Body of pancreas (tissue), 4 donors: ENCODE results near the gene IL1A. TPM values are rescaled to one million over a fixed set of nuclear protein-coding genes. Genes with fewer than 3 reads are reported as not detected.

ENCODE experiments used
- ATAC-seq: fragments of 150-250 bp; one replicate; pipeline ENCODE4 v1.9.1; 2016
- DNase-seq, 4 donors: peaks; one replicate each; pipeline ENCODE4 v3.0.0-alpha.2; 2019
- H3K27ac ChIP-seq, 4 donors: fragments of 200-600 bp; sonication (generic); 1 replicate in 3 of 4; 2 replicates in 1 of 4; pipeline versions ENCODE4 v1.5.1 to v1.6.1; 2016 to 2019; ENCODE audit warnings: mild to moderate bottlenecking in 1 of 4, mixed read lengths in 1 of 4, moderate library complexity in 1 of 4
- H3K27me3 ChIP-seq, 2 donors: fragments of 200-600 bp; sonication (generic); one replicate each; pipeline ENCODE4 v1.6.0; 2016; ENCODE audit warnings: mild to moderate bottlenecking in 1 of 2
- H3K36me3 ChIP-seq, 2 donors: fragments of 200-600 bp; sonication (generic); replicated peaks in 1 of 2; 2 replicates each; pipeline ENCODE4 v1.5.1; 2016; ENCODE audit warnings: low read depth in 2 of 2; ENCODE audit not compliant: insufficient read depth in 1 of 2
- H3K4me1 ChIP-seq: fragments of 200-600 bp; sonication (generic); one replicate; pipeline ENCODE4 v1.6.0; 2016
- H3K4me3 ChIP-seq, 2 donors: fragments of 200-600 bp; sonication (generic); 1 replicate in 1 of 2; 2 replicates in 1 of 2; pipeline ENCODE4 v1.5.1; 2016 to 2019
- H3K9me3 ChIP-seq, 3 donors: fragments of 200-600 bp; sonication (generic); 1 replicate in 2 of 3; 2 replicates in 1 of 3; pipeline ENCODE4 v1.5.1; 2016
- CTCF ChIP-seq, 7 experiments: fragments of 450-650 bp in 4 of 7; fragments of 200-600 bp in 3 of 7; sonication (generic) in 3 of 7; IDR thresholded peaks; one replicate each; pipeline ENCODE4 v1.5.1; 2016 to 2019; ENCODE audit warnings: antibody characterized with exemption in 7 of 7
- POLR2A ChIP-seq, 3 donors: fragments of 450-650 bp; IDR thresholded peaks; one replicate each; pipeline ENCODE4 v1.6.1; 2016; ENCODE audit warnings: antibody characterized with exemption in 3 of 3, mild to moderate bottlenecking in 2 of 3
- WGBS, 2 donors: methylation state at CpG; one replicate each; pipeline ENCODE4 v1.1.5; 2017; 5-methylcytosine and 5-hydroxymethylcytosine counted together
- intact Hi-C: fragments of 100-400 bp; cut with DNase I; formaldehyde crosslinking; loops from one replicate; pipeline ENCODE4 v1.15.1; 2023
- total RNA-seq, 2 donors: library from RNA; depleted of rRNA; stranded (reverse); fragments of >200 nt; gene quantifications; one replicate each; pipeline ENCODE4 v1.1.0, GENCODE V29; 2016

The IL1A gene
- total RNA-seq, 2 donors from 2014 or later: not detected

GRCh38 chr2:112819081-112819480, 34.8 kb upstream of the IL1A start:
- DNase-seq (no peak), ATAC-seq (no peak)
- intact Hi-C loops: no loop called here
- Histone ChIP-seq H3K27ac (peak overlapping the region in 2 of 4 donors; percentile 52 to 61), H3K27me3 (no peaks in the 10 kb centered on the region), H3K36me3 (no peaks in the 10 kb centered on the region), H3K9me3 (no peaks in the 10 kb centered on the region), H3K4me3 (no peak overlapping the region), H3K4me1 (peaks cover 26% of the 10 kb centered on the region)
- 84 to 87% methylated on average over 7 of the region's 7 CpGs for WGBS, 2 donors
- TF ChIP-seq POLR2A (IDR thresholded peaks at IDR 0.05) (no peak), CTCF (IDR thresholded peaks at IDR 0.05) (no peak)

GRCh38 chr2:112818094-112818902, 34.0 kb upstream of the IL1A start:
- H3K36me3 ChIP-seq: no peaks in the 10 kb centered on the region
- DNase-seq: peak; percentile 19 to 40 (median 24)
- peaks cover 31% of the 10 kb centered on the region for H3K4me1 ChIP-seq
- intact Hi-C loops: no loop called here
- no peak for TF ChIP-seq POLR2A (IDR thresholded peaks at IDR 0.05)
- no peak for TF ChIP-seq CTCF (IDR thresholded peaks at IDR 0.05)
- H3K27ac ChIP-seq: peak overlapping the region; percentile 12 to 61 (median 42)
- H3K4me3 ChIP-seq: no peak overlapping the region
- 30 to 41% methylated on average over 3 of the region's 3 CpGs for WGBS, 2 donors
- peak; percentile 57 for ATAC-seq
- no peaks in the 10 kb centered on the region for H3K27me3 ChIP-seq
- H3K9me3 ChIP-seq: no peaks in the 10 kb centered on the region

DNA sequence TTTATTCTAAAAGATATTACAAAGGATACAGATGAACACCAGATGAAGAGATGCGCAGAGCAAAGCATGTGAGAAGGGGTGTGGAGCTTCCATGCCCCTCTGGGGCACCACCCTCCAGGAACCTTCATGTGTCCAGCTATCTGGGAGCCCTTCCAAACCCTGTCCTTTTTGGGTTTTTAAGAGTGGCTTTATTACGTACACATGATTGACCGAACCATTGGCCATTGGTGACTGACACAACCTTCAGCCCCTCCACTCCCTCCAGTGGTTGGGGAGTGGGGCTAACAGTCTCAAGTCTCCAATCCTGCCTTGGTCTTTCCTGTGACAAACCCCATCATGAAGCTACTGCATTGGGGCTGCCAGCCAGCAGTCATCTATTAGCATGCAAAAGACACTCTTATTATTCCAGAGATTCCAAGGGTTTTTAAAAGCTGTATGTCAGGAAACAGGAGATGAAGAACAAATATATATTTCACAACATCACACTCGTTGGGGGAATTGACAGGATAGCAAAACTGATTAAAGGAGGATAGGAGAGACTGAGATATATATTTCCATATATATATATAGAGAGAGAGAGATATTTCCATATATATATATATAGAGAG, 32.9 kb upstream of the IL1A start:
- 59 to 66% methylated on average over 4 of the region's 4 CpGs for WGBS, 2 donors
- no peaks in the 10 kb centered on the region for H3K36me3 ChIP-seq
- DNase-seq: no peak
- intact Hi-C loops: no loop called here
- H3K4me3 ChIP-seq: no peak overlapping the region
- ATAC-seq: no peak
- peak overlapping the region in 2 of 4 donors; percentile 22 to 61 for H3K27ac ChIP-seq
- TF ChIP-seq CTCF (IDR thresholded peaks at IDR 0.05) (no peak), POLR2A (IDR thresholded peaks at IDR 0.05) (no peak)
- H3K9me3 ChIP-seq: no peaks in the 10 kb centered on the region
- no peaks in the 10 kb centered on the region for H3K27me3 ChIP-seq
- H3K4me1 ChIP-seq: peaks cover 40% of the 10 kb centered on the region

- DNase-seq (no peak), ATAC-seq (no peak)
- peak in 1 of 7 experiments; percentile 7 for TF ChIP-seq CTCF (IDR thresholded peaks at IDR 0.05)
- TF ChIP-seq POLR2A (IDR thresholded peaks at IDR 0.05): no peak
- H3K36me3 ChIP-seq: no peaks in the 10 kb centered on the region
- no peaks in the 10 kb centered on the region for H3K27me3 ChIP-seq
- intact Hi-C loops: no loop called here
- H3K4me3 ChIP-seq: no peak overlapping the region
- 70 to 71% methylated on average over 2 of the region's 2 CpGs for WGBS, 2 donors
- no peaks in the 10 kb centered on the region for H3K9me3 ChIP-seq
- H3K4me1 ChIP-seq: peaks cover 48% of the 10 kb centered on the region
- H3K27ac ChIP-seq: peak overlapping the region in 3 of 4 donors; percentile 60 to 62 (median 62)
These were observed 30.0 kb upstream of the IL1A start for GRCh38 chr2:112814278-112814677.
